AG10803 (cell line): ENCODE data around the gene DNAJC30.
"Not testable (repeated sequence)": the region's sequence is repeated elsewhere in the genome, so short reads cannot be mapped to it uniquely, and the experiment has no call there.

ENCODE experiments used
- DNase-seq: peaks from one replicate; pipeline ENCODE4 v3.0.0; 2010; ENCODE audit warnings: low read depth
- H3K4me3 ChIP-seq: 2 replicates; pipeline ENCODE4 v1.5.1; 2011; ENCODE audit warnings: mild to moderate bottlenecking, low read length, control low read depth
- CTCF ChIP-seq: conservative IDR thresholded peaks from 2 replicates; pipeline ENCODE4 v1.5.1; 2011; ENCODE audit warnings: mild to moderate bottlenecking, low read length, control low read depth, inconsistent platforms

DNAJC30 gene

GRCh38 chr7:73679709-73680108 is 3.5 kb downstream of the DNAJC30 start:
- no peak overlapping the region for H3K4me3 ChIP-seq
- no peak for DNase-seq
- TF ChIP-seq CTCF: no peak

DNA sequence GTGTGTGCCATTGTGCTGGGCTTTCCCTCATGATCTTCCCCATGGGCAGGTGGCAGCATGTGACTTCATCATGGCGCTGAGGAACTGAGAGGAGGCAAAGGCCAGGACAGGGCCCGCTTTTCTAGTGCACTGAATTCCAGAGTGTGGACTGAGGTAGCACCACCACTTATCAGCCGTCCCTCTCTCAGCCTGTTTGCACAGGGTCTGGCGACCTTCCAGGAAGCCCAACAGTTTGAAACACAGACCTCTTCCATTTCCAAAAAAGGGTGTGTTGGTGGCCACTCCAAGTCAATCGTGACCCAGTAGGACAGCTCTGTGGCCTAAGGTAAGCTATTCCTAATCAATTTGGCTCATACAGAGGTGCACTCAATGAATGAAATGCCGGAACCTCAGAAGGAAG is 4.4 kb downstream of the DNAJC30 start:
- no peak for DNase-seq
- no peak for TF ChIP-seq CTCF
- H3K4me3 ChIP-seq: no peak overlapping the region

DNA sequence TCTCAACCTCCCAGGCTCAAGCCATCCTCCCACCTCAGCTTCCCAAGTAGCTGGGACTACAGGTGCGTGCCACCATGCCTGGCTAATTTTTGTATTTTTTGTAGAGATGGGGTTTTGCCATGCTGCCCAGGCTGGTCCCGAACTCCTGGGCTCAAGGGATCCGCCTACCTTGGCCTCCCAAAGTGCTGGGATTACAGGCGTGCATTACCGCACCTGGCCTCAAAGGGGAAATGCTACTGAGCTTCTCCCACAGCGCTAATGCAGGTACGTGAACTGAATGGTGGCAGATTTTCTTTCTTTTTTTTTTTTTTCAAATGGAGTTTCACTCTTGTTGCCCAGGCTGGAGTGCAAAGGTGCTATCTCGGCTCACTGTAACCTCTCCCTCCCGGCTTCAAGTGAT is 7.2 kb downstream of the DNAJC30 start:
- DNase-seq, H3K4me3 ChIP-seq: not testable (repeated sequence)

DNA sequence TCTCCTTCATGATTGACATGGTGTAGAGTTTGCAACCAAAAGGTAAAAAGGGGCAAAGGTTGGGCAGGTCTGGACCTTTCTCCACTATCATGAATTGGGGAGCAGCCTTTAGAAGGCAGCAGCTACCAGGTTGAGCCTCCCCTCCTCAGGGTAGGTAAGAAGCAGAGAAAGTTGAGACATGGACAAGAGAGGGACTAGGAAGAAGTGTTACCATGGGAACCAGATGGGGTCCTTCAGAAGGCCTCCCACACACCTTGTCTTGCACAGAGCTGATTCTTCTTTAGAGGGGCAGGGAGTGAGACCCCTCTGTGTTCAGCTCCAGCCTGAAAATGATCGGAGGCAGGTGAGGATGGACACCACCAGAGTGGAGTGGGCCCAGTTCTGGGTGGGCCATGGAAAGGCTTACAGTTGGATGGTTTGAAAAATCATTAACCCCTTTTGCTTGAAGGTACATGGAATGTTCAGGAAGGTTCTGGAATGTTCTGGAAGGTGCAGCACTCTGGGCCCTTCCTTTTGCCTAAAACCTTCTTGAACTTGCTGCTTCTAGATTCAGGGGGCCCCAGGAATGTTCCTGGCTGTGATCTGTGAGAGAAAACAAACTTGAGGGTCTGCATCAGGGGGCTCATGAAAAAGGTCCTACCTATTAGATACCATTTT is 8.7 kb downstream of the DNAJC30 start:
- TF ChIP-seq CTCF: no peak
- no peak overlapping the region for H3K4me3 ChIP-seq
- no peak for DNase-seq

DNA sequence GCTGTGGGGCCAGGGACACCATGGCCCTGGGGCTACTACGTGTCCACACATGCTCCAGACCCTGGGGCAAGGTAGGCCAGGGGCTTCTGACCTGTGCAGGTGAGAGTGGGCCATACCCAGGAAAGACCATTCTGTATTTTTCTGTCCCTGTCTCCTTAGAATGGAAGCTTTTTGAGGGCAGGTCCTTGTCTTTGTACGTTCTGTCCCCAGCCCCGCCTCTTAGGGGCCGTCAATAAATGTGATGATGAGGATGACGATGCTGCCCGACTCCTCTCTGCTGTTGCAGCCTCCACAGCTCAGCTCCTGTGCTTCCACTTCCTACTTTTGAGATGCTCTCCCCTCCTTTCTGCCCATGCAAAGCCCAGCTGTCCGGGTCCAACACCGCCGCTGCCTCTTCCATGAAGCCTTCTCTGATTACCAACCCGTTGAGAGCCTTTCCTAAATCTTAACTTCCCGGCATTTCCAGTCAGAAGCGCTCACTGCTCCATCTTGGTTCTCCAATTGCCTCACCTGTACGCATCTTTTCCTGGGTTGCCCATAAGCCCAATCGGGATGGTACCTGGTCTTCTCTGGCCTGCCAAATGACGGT is 11.3 kb downstream of the DNAJC30 start:
- DNase-seq: no peak
- no peak overlapping the region for H3K4me3 ChIP-seq
- no peak for TF ChIP-seq CTCF

DNA sequence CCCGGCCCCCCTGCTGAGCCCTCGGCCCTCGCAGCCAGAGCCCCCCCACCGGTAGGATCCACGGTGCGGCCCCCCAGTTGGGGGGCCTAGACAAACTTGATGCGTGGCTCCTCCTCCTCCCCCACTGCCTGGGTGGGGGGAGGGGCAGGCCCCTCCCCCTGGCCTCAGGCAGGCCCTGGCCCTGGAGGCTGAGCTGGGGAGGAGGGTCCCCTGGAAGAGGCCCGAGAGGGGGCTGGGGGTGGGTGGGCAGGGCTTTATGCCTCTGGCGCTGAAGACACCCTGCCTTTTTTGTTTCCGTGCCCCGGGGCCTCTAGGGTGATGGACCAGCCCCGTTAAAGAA is 12.0 kb downstream of the DNAJC30 start:
- TF ChIP-seq CTCF: no peak
- DNase-seq: no peak
- H3K4me3 ChIP-seq: no peak overlapping the region

DNA sequence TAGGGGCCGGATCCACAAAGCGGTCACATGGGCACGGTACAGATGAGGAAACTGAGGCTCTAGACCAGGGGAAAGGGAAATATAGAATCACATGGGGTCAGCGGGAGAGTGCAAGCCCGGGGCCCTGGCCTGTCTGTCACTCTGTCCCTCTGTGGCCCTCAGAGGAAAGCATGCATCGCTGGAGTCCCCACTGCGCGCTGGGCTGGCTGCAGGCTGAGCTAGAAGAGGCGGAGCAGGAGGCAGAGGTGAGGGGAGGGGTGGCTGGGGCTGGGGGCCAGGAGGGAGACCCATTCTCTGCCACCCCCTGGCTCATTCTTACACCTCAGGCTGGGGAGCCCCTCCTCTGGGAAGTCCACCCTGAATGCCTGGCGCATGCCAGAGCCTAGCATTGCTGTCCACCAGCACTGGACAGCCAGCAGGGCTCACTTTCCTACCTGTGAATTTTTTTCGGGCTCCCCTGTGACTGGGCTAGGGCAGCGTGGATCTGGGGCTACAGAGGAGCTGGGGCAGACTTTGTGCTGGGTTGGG is 13.3 kb downstream of the DNAJC30 start:
- H3K4me3 ChIP-seq: no peak overlapping the region
- no peak for TF ChIP-seq CTCF
- no peak for DNase-seq
